HG03460 (cell line): Measurements from ENCODE around the gene EPB41L4A.

ENCODE experiments used
- ATAC-seq: cut with Tn5 transposase; IDR thresholded peaks from one replicate; pipeline ENCODE4 v1.9.1; 2021; ENCODE audit not compliant: unreplicated experiment

The EPB41L4A gene

DNA sequence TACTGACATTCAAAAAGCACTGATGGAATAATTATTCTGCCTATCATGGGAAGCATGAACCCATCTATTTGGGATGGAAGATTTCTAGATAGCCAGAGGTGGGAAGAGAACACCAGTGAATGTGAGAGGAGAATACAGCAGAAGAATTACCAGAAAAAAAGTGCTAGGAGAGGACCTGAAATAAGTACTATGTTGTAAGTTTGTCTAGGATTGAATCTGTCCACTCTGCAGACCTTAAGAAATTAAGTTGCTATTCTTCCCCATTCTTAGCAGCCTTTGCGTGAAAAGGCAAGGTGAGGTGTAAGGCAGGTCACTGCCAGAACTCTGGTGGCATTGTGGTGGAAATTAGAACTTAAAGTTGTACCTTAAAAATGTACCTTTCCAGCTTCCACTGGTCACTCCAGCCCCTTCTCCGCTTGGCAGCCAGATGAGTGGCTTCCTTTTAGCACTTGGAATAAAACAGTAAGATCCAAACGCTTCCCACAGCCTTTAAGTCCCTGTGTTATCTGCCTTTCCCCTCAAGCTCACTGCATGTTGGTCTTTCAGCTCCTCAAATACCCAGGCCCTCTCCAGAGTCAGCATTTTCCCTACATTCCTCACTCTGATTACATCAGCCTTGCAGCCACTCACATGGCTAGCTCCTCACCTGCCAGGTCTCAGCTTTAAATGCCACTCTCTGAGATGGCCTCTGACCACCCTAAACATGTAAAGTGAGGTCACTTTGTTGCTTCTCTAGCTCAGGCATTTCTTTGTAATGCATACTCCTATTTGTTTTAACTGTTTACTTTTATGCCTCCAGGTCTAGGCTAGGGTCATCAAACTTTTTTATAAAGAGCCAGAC is 253.0 kb downstream of the EPB41L4A start:
- no peak for ATAC-seq

DNA sequence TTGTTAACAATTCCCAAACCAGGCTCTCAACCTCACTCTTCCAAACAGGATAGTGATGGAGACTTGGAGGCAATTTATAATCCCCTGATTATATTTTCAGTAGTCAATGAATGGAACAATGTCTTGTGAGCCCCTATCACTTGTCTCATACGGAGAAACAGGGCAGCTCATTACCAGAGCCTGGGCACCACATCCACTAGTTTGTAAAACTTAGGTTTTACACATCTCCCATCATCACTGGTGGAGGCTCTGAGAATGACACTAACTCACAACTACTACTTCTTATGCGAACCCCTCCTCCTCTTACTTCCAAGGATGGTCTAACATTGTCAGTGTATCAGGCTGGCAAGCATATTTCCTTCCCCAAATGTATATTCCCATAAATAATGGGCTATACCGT is 253.7 kb downstream of the EPB41L4A start:
- no peak for ATAC-seq

DNA sequence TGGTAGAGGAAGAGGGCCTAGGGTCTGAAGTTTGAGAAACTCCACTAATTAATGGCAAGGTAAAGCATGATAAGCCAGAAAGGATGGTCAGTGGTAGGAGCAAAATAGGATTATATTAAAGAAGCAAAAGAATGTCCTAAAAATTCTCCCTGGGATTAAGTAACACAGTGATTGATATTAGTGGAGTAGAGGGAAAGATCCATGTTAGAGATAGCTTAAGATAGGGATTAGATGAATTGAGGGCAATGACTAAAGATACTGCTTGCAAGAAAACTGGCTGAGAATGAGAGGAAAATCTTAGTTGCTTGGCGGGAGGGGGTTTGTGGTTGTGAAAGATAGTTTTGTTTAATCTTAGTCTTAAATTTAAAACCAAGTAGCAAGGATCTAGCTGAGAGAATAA is 255.6 kb downstream of the EPB41L4A start:
- ATAC-seq, result no peak

DNA sequence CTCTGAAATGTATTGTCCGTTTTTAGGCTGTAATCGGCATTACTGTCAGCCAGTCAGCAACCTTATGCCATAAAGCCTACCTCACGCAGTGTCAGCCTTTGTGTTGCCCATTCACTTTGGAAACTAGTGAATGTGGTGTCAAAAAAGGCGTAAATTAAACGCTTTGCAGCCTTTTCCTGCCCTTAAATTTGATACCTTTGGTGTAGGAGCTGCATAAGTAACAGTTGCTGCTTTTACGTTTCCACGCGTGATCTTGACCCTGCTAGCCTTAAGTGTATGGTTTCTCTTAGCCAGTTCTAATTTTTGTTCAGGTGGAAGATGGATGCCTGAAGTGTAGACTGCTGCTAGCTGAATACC is 257.7 kb downstream of the EPB41L4A start:
- ATAC-seq, result no peak

DNA sequence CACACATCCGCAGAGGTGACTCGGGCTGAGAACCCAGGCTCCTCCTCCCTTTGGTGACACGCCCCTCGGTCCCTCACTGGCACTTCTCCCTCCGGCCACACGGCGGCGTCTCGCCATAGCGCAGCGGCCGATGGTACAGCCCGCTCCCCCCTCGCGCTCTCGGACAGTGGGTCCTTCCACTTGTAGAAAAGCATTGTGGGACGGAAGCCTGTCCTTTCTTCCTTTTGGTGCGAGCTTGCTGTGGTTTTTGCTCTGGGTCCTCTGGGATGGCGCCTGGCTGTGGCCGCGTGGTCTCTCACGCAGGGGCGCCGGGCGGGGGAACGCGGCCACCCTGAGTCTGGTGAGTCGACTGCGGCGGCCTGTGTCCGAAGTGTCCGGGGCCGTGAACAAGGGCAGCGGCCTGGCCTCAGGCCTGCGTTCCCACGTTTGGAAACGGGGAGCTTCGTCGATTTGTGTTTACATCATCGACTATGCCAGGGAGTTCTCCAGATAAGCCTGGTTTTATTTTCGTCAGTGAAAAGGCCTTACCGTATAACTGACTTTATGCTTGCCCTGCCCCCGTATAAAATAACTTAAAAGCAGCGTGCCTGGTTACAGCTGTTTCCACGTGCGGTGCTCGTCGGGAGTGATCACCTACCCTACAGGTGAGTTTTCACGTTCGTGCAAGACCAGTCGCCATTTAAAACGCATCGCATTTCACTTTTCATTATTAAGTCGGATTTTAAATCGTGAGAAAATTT is 258.3 kb downstream of the EPB41L4A start:
- peak; percentile 97 for ATAC-seq

DNA sequence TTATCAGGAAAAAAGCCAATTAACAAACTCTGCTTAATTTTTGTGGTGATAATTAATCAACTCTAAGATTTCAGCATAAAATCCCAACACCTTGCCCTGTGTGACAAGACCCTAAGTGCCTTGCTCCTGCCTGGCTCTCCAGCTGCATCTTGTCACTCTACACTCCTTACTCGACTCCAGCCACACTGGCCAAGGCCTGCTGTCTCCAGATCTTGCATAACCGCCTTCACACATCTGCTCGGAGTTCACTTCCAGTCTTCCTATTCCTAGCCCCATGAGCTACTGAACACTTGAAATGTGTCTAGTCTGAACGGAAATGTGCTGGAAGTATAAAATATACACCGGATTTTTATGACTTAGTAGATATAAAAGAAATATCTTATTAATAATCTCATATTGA is 259.6 kb downstream of the EPB41L4A start:
- ATAC-seq, result no peak

DNA sequence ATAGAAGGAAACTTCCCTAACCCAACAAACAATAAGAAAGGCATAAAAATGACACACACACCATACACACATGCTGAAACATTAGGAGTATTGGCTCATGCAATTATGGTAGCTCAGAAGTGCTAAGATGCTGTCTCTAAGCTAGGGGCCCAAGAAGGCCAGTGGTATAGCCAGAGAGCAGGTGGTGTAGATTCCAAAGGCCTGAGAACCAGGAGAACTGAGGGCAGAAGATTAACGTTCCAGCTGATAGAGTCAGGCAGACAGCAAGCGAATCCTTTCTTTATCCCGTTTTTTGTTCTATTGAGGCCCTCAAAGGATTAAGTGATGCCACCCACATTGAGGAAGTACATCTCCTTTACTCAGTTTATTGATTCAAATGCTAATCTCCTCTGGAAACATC is 262.9 kb downstream of the EPB41L4A start:
- ATAC-seq, result no peak

DNA sequence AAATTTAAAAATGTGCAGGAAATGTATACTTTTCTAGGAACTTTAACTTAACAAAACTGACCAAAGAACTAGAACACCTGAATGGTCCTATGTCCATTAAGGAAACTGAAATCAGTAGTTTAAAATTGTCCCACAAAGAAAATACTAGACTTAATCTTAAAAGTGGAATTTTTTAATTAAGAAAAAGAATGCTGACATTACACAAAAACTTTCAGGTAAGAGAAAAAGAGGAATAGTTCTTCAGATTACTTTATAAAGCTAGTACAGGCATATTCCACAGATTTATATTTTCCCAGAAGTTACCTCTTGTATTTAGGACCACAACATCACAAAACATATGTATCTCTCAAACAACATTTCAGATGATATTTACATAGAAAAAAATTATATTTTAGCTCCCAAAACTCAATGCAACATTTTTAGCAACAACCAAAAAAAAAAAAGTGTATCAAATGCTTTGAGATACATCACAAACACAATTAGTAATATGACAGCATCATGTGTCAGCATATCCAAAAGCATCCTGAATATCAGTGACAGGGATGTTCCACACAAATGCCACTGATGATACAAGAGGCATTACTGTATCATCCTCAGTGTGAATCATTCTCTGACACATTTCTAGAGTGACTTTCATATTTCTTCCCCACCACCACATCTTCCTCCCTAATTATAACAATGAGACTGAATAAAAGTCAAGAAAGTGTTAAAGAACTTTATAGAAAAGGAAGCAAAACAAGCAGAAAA is 264.0 kb downstream of the EPB41L4A start:
- ATAC-seq, result no peak

DNA sequence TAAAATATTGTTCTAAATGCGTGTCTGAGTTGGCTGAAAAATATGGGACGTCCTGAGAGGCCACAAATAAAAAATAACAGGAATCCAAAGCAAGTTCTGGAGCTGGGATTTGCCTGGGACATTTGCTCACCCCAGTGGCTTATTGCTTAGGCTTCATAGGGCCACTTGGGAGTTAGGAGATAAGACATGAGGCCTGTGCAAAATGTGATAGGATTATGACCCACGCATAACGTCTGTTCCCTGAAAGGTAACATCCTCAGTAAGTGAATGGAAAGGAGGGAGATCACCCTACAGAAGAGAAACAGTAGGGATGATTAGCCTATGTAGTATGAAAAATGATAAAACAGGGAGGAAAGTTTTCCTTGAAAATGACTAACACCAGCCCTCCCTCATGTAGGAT is 269.4 kb downstream of the EPB41L4A start:
- ATAC-seq, result no peak

DNA sequence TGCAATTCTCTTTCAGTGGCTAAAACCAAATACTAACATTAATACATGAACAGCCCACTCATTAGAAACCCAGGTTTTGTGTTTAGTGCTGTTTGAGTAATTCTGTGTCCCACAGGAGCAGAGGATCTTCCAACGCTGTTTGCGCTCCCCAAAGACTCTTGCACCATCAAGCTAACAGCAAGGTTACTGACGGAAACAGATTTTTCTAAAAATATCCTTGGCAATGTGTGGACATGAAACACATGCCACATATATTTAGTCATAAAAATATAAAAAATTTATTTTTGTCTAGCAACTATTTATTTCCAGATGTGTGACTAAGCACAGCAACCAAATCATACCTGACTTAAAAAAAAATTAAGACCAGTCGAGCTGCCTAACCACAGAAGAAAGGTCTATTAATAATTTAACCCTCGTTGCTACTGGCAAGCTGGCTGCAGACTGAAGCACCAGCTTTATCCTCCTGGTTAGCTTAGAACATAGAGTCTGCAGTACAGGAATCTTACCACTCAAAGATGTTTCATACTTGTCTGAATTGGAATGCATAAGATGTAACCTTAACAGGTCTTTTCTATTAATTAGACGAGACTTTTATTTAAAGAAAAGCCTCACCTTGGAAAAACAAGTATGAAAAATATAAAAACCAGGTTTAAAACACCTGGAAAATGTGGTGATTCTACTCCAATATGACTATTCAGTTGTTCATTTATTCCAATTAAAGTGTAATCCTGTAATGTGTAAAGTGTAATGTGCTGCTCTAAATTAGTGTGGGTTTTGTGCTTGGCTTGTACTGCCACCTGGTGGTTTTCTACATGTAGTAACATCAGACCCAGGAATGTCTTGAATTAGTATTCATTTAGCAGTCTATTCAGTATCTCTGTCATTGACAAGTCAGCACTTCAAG is 272.5 kb downstream of the EPB41L4A start:
- ATAC-seq, result peak; percentile 71

DNA sequence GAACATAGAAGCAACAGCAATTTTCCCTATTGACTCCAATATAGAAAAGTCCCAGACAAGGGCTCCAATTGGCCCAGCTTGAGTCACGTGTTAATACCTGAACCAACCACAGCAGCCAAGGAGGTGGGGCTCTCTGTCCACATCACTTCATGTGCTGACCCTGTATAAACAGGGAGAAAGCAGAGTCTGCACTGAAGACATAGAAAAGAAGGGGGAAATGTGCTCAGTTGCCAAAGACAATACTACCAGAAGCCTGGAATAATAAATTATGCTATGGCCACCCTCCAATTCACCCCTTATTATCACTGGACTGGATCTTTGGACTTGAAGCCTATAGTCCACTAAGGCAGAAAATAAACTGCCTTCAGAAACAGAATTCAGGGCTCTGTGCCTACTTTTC is 275.4 kb downstream of the EPB41L4A start:
- no peak for ATAC-seq

DNA sequence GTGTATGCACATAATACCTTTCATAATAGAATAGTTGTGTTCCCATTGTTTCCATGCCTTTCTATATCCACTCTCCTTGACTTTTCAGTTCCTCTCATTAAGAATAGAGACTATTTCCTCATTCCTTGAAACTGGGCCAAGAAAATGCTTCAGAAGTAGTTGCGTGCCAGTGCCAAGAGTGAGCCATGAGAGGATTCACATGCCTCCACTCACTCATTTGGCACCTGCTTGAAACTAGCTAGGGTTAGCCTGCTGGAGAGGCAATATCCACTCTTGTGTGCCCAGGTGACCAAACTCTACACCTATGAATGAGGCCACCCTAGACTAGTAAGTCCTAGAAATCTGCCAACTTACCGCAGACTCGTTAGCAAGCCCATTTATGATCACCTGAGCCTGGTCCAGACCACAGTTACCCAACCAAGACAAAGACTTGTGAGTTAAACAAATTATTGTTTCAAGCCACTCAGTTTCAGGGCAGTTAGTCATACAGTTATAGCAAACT is 276.3 kb downstream of the EPB41L4A start:
- ATAC-seq, result no peak

DNA sequence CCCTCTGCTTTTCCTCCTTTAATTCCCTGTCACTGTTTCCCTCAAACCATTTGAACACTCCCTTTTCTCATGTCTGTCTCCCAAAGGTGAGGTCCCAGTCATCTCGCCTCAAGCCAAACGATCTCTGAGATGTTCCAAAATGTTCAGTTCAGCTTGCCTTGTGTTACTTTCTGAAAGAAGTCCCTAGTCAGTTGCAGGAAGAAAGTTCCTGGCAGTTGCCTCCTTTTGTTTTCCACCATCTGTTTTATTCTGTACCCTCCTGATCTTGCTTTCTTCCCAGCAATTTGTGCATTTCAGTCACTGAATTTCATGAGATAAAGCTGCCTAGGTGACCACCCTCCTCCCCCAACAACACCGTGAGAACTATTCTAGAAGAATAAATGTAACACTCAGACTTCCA is 277.5 kb downstream of the EPB41L4A start:
- no peak for ATAC-seq

DNA sequence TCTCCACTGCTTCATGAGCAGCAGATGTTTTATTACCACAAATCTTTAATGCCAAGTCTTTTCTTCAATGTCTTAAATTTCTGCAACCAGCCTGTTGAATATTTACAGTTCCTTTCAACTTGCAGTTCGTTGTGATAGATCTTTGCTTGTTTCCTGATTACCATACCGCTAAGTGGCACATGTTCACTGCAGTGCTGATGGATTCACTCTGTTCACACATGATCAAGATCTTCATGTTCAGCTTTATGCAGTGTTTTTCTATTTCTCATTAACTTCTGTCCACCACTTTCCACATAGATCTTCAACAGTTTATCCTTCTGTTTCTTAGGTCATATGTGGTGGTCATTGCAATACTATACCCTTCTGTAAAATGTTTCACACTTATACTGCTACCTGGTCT is 280.6 kb downstream of the EPB41L4A start:
- no peak for ATAC-seq

DNA sequence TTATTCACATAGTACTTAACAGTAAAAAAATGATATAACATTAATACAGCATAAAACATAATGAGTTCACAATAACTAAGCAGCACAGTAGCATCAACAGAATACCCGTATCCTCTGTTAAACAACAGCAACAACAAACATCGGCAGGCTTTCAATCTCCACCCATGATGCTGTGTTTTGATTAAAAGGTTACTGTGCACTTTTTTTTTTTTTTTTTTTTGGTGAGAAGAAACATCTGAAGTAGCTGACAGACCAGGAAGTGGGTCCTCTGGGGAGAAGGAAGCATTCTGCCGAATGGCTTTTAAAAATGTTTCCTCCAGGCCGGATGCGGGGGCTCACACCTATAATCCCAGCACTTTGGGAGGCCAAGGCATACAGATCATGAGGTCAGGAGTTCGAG is 282.3 kb downstream of the EPB41L4A start:
- ATAC-seq, result no peak

DNA sequence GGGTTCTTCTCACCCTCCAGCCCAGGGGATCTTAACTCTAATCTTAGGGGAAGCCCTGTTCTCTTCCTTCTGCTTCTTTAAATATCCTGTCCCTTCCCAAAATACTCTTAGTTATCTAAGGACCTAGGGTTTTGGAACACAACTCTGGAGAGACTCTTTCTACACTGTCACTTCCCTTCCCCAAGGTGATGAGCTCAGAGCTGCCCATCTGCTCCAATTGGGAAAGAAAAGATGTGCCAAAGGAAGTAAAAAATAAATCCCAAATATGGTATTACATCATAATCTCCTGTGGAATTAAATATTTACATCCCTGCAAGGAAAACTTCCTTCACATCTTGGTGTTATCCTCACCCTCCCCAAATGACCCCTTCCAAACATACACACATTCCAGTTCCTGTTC is 291.2 kb downstream of the EPB41L4A start:
- ATAC-seq, result no peak

DNA sequence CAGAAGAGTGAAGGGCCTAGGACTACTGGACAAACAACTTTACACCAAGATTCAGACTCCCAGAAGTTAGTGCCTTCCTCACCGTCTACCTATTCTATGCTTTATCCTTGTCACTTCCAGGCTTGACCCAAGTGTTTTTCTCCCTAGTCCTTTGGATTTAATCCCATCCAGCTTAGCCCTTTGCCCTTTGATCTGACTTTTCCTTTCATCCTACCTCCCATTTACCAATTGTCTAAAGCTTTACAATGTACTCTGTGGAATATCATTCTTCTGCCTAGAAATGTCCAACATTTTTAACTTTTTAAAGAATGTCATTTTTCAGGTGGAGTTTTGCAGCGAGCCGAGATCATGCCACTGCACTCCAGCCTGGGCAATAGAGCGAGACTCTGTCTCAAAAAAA is 292.1 kb downstream of the EPB41L4A start:
- no peak for ATAC-seq

DNA sequence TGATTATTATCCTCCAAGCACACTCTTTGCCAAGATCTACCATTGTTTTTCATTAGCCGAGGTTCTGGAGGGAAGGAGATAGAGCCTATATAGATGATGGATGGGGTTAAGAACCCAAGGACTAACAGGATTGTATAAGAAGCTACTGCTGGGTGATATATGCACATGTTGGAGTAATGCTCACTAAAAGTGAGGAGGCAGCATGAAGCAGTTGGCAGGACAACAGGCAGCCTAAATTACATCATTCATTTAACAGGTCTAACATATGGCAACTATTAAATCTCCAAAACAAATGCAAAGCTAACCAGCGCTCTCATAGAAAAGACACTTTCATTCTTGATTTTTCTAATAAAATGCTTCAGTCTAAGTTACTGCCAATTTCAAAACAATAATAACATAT is 293.2 kb downstream of the EPB41L4A start:
- no peak for ATAC-seq

DNA sequence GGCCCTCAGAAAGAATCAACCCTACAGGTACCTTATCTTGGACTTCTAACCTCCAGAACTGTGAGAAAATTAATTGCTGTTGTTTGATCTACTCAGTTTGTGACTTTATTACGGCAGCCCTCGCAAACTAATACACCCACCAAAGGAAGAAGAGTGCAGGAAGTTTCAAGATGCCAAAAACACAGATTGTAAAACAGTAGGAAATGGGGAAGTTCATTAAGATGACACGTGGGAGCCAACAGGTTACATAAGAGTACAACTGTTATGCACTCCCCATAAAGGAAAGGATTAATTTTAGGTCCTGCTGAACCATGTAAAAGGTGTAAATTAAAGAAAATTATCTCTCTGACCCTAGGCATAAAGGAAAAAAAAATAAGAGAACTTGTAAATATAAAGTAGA is 294.3 kb downstream of the EPB41L4A start:
- ATAC-seq, result no peak

DNA sequence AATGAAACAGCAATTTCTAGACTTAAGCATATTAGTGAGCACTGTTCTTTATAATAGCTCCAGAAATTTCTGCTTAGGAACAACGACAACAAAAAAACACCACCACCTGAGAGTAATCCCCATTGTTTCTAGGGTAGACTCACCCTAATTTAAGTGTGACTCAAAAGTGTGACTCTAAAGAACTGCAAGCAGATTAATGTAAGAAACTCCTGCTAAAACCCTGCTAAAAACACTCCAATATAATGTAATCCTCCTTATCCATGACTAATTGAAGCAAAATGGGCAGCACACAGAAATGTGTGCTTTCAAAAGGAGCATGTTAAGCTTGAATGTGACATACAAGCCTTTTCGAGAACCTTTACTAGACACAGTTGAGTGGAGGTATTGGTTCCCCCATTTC is 296.0 kb downstream of the EPB41L4A start:
- ATAC-seq, result no peak

DNA sequence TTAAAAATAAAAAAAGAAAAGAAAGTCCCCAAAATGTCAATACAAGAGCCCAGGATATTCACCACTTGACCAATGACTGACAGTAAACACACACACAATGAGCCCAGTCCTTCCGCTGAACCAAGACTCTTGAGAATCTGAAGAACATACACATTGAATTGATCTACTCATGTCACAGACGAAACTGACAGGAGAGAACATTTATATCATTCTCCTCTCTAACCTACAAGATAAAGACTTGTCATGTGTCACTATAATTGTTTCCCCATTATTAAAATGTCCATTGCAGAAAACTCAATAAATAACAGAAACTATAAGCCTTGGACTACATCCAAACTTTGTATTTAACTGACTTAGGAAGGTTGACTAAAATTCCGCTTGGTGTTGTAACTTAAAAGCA is 296.7 kb downstream of the EPB41L4A start:
- no peak for ATAC-seq
